Right atrium auricular region (tissue), 2 donors: ENCODE results near the gene GALNT15. TPM values are rescaled to one million over a fixed set of nuclear protein-coding genes. Genes with fewer than 3 reads are reported as not detected.

Experiments
- DNase-seq: peaks from one replicate; pipeline ENCODE4 v3.0.0-alpha.2; 2019; ENCODE audit warnings: low spot score
- H3K27ac ChIP-seq, 2 donors: fragments of 200-600 bp; sonication (generic); 1 replicate in 1 of 2; 2 replicates in 1 of 2; pipeline ENCODE4 v1.5.1; 2016 to 2019
- H3K27me3 ChIP-seq, 2 donors: fragments of 200-600 bp; sonication (generic); one replicate each; pipeline versions ENCODE4 v1.5.1 to v1.6.0; 2017 to 2019
- H3K36me3 ChIP-seq: fragments of 200-600 bp; sonication (generic); one replicate; pipeline ENCODE4 v1.5.1; 2016
- H3K4me1 ChIP-seq, 2 donors: fragments of 200-600 bp; sonication (generic); one replicate each; pipeline versions ENCODE4 v1.5.1 to v1.6.0; 2017 to 2019
- H3K4me3 ChIP-seq, 2 donors: fragments of 200-600 bp; sonication (generic); 1 replicate in 1 of 2; 2 replicates in 1 of 2; pipeline ENCODE4 v1.5.1; 2017 to 2019; ENCODE audit warnings: mild to moderate bottlenecking in 1 of 2, moderate library complexity in 1 of 2
- H3K9me3 ChIP-seq, 2 donors: fragments of 200-600 bp; sonication (generic); one replicate each; pipeline ENCODE4 v1.5.1; 2019
- CTCF ChIP-seq, 2 donors: fragments of 200-600 bp; sonication (generic); IDR thresholded peaks; one replicate each; pipeline ENCODE4 v1.5.1; 2019; ENCODE audit warnings: antibody characterized with exemption in 2 of 2
- total RNA-seq, 2 donors: library from RNA; depleted of rRNA; stranded (reverse); fragments of >200 nt; gene quantifications; one replicate each; pipeline ENCODE4 v1.1.0, GENCODE V29; 2016

GALNT15 gene
- total RNA-seq, 2 donors from 2014 or later, result 21.7 to 83.1 TPM

GRCh38 chr3:16179261-16179660 lies 4.8 kb downstream of the GALNT15 start:
- Histone ChIP-seq H3K36me3 (peaks cover 18% of the 10 kb centered on the region), H3K27me3 (no peaks in the 10 kb centered on the region), H3K4me3 (peak overlapping the region in 1 of 2 donors; percentile 52), H3K4me1 (peaks cover 0 to 28% of the 10 kb centered on the region in 2 donors), H3K27ac (peak overlapping the region in 1 of 2 donors; percentile 26), H3K9me3 (no peaks in the 10 kb centered on the region)
- DNase-seq, result no peak
- TF ChIP-seq CTCF (IDR thresholded peaks at IDR 0.05), result no peak

- TF ChIP-seq CTCF (IDR thresholded peaks at IDR 0.05), result no peak
Observed at GRCh38 chr3:16179771-16180736, 5.6 kb downstream of the GALNT15 start.

GRCh38 chr3:16180737-16181134 lies 6.3 kb downstream of the GALNT15 start:
- no peak for TF ChIP-seq CTCF (IDR thresholded peaks at IDR 0.05)
- Histone ChIP-seq H3K4me3 (no peak overlapping the region), H3K36me3 (peaks cover 18% of the 10 kb centered on the region), H3K27ac (no peak overlapping the region), H3K9me3 (no peaks in the 10 kb centered on the region), H3K4me1 (peaks cover 0 to 16% of the 10 kb centered on the region in 2 donors), H3K27me3 (no peaks in the 10 kb centered on the region)
- no peak for DNase-seq

More at GRCh38 chr3:16179771-16180736, 5.6 kb downstream of the GALNT15 start:
- Histone ChIP-seq H3K4me1 (peaks cover 0 to 20% of the 10 kb centered on the region in 2 donors), H3K36me3 (peaks cover 18% of the 10 kb centered on the region), H3K27me3 (no peaks in the 10 kb centered on the region), H3K9me3 (no peaks in the 10 kb centered on the region), H3K4me3 (no peak overlapping the region), H3K27ac (peak overlapping the region in 1 of 2 donors; percentile 26)
- DNase-seq, result no peak

DNA sequence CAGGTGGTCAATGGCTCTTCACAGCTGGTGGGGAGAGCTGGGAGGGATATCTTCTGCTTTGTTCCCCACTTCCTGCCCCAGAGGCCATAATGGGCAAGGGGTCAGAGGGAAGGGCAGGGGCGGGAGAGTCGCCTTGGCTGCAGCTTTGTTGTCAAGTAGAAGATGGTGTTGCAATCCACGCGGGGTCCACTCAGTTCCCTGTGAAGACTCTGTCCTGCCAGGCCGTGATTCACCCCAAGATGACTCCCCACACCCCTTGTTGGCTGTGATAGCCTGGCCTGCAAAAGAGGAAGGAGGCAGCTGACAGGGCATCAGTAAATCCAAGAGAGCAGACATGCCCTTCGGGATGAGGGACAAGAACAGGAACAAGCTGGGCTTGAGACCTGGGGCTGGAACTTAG lies 6.9 kb downstream of the GALNT15 start:
- Histone ChIP-seq H3K4me3 (no peak overlapping the region), H3K4me1 (peaks cover 0 to 16% of the 10 kb centered on the region in 2 donors), H3K27me3 (no peaks in the 10 kb centered on the region), H3K9me3 (no peaks in the 10 kb centered on the region), H3K36me3 (peaks cover 18% of the 10 kb centered on the region), H3K27ac (no peak overlapping the region)
- DNase-seq, result peak; percentile 93
- TF ChIP-seq CTCF (IDR thresholded peaks at IDR 0.05), result no peak

- Histone ChIP-seq H3K36me3 (peaks cover 18% of the 10 kb centered on the region), H3K4me1 (peaks cover 0 to 16% of the 10 kb centered on the region in 2 donors)
- no peak for TF ChIP-seq CTCF (IDR thresholded peaks at IDR 0.05)
Observed at GRCh38 chr3:16182183-16182582, 7.7 kb downstream of the GALNT15 start.

More at GRCh38 chr3:16182183-16182582, 7.7 kb downstream of the GALNT15 start:
- H3K27me3 ChIP-seq, result no peaks in the 10 kb centered on the region
- no peak overlapping the region for H3K27ac ChIP-seq
- no peak overlapping the region for H3K4me3 ChIP-seq
- no peaks in the 10 kb centered on the region for H3K9me3 ChIP-seq
- DNase-seq, result no peak
